CD4-positive, alpha-beta T cell (primary cell): Measurements from ENCODE around the gene PCDHGA2. TPM values are rescaled to one million over a fixed set of nuclear protein-coding genes. Genes with fewer than 3 reads are reported as not detected.
"Not testable (repeated sequence)": the region's sequence is repeated elsewhere in the genome, so short reads cannot be mapped to it uniquely, and the experiment has no call there.

Source experiments
- ATAC-seq: fragments of 200-7000 bp; cut with Tn5 transposase; one replicate; pipeline ENCODE4 v1.10.0; 2022; ENCODE audit warnings: mild to moderate bottlenecking; ENCODE audit not compliant: poor library complexity
- CTCF ChIA-PET: fragments of 350-600 bp; sonication (Branson Sonifier 250); formaldehyde crosslinking; loops from one replicate; lab custom pipeline; 2021; ENCODE audit warnings: antibody characterized with exemption, inconsistent platforms; lab: Charles Lee
- POLR2A ChIA-PET: fragments of 350-600 bp; sonication (Branson Sonifier 250); formaldehyde crosslinking; loops from one replicate; lab custom pipeline; 2021; ENCODE audit warnings: antibody characterized with exemption, inconsistent platforms; lab: Charles Lee
- DNase-seq, 14 experiments: peaks; one replicate each; pipeline ENCODE4 v3.0.0-alpha.2; 2013 to 2020; ENCODE audit warnings: mixed read lengths in 2 of 14
- H3K27ac ChIP-seq, 2 donors: one replicate each; pipeline versions ENCODE4 v1.5.1 to v1.7.0; 2013; ENCODE audit warnings: low read length in 2 of 2, low read depth in 1 of 2, mild to moderate bottlenecking in 1 of 2
- H3K27me3 ChIP-seq, 2 experiments: 1 replicate in 1 of 2; 2 replicates in 1 of 2; pipeline versions ENCODE4 v1.6.1 to v1.7.0; 2013; ENCODE audit warnings: low read length in 2 of 2, control low read depth in 1 of 2, mild to moderate bottlenecking in 1 of 2, moderate library complexity in 1 of 2; ENCODE audit not compliant: insufficient read depth in 2 of 2, control insufficient read depth in 1 of 2
- H3K36me3 ChIP-seq: one replicate; pipeline ENCODE4 v1.6.1; 2013; ENCODE audit warnings: low read length, control low read depth; ENCODE audit not compliant: insufficient read depth
- H3K4me1 ChIP-seq: one replicate; pipeline ENCODE4 v1.6.1; 2013; ENCODE audit warnings: low read length, control low read depth; ENCODE audit not compliant: insufficient read depth
- H3K4me3 ChIP-seq: one replicate; pipeline ENCODE4 v1.5.1; 2013; ENCODE audit warnings: mild to moderate bottlenecking, low read length, moderate library complexity
- H3K9me3 ChIP-seq, 2 experiments: 1 replicate in 1 of 2; 2 replicates in 1 of 2; pipeline versions ENCODE4 v1.6.1 to v1.7.0; 2013; ENCODE audit warnings: low read length in 2 of 2, mild to moderate bottlenecking in 2 of 2, control low read depth in 1 of 2, moderate library complexity in 1 of 2; ENCODE audit not compliant: control insufficient read depth in 1 of 2, insufficient read depth in 1 of 2
- H3K27ac Mint-ChIP-seq: one replicate; pipeline ENCODE4 v1.8.0; 2020; ENCODE audit warnings: mixed read lengths
- H3K27me3 Mint-ChIP-seq: one replicate; pipeline ENCODE4 v1.8.0; 2021; ENCODE audit warnings: mixed read lengths
- H3K36me3 Mint-ChIP-seq: one replicate; pipeline ENCODE4 v1.8.0; 2021; ENCODE audit warnings: low read depth, mixed read lengths
- H3K4me1 Mint-ChIP-seq: one replicate; pipeline ENCODE4 v1.8.0; 2021; ENCODE audit warnings: low read depth, mixed read lengths
- H3K4me3 Mint-ChIP-seq: one replicate; pipeline ENCODE4 v1.8.0; 2020; ENCODE audit warnings: mild to moderate bottlenecking, mixed read lengths
- H3K9me3 Mint-ChIP-seq: one replicate; pipeline ENCODE4 v1.8.0; 2020; ENCODE audit warnings: mixed read lengths
- intact Hi-C, 2 experiments: fragments of 100-400 bp; cut with DNase I in 1 of 2; cut with micrococcal nuclease in 1 of 2; formaldehyde crosslinking; loops; one replicate each; pipeline versions ENCODE4 v1.15.1 to v1.9.0; 2023 to 2025; cut with DNase I, micrococcal nuclease
- total RNA-seq, 174 experiments: library from RNA in 2 of 174; stranded (reverse) in 2 of 174; gene quantifications; one replicate each; pipeline ENCODE4 v1.2.3 and lab custom pipeline; 2021 to 2026
- TF ChIP-seq, protein P1 (sequence below): fragments of 200-600 bp; IDR thresholded peaks from one replicate; pipeline ENCODE4 v1.8.0; 2022; ENCODE audit warnings: antibody characterized with exemption, mild to moderate bottlenecking

The PCDHGA2 gene
- total RNA-seq, 2 experiments from 2014 or later, result not detected

DNA sequence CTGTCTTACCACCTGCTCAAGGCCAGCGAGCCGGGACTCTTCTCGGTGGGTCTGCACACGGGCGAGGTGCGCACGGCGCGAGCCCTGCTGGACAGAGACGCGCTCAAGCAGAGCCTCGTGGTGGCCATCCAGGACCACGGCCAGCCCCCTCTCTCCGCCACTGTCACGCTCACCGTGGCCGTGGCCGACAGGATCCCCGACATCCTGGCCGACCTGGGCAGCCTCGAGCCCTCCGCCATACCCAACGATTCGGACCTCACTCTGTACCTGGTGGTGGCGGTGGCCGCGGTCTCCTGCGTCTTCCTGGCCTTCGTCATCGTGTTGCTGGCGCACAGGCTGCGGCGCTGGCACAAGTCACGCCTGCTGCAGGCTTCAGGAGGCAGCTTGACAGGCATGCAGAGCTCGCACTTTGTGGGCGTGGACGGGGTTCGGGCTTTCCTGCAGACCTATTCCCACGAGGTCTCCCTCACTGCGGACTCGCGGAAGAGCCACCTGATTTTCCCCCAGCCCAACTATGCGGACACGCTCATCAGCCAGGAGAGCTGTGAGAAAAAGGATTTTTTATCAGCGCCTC, 2.3 kb downstream of the PCDHGA2 start:
- peaks cover 88% of the 10 kb centered on the region for H3K27me3 Mint-ChIP-seq
- Histone ChIP-seq H3K9me3 (peaks cover 47 to 64% of the 10 kb centered on the region in 2 experiments), H3K27me3 (peaks cover 55 to 62% of the 10 kb centered on the region in 2 experiments)
- H3K36me3 Mint-ChIP-seq, result peaks cover 54% of the 10 kb centered on the region
- intact Hi-C loops, ATAC-seq, H3K4me1 Mint-ChIP-seq, POLR2A ChIA-PET, H3K4me1 ChIP-seq, CTCF ChIA-PET, DNase-seq, H3K27ac ChIP-seq, H3K4me3 ChIP-seq, H3K4me3 Mint-ChIP-seq, H3K36me3 ChIP-seq, H3K27ac Mint-ChIP-seq: not testable (repeated sequence)
- H3K9me3 Mint-ChIP-seq, result peaks cover 28% of the 10 kb centered on the region

DNA sequence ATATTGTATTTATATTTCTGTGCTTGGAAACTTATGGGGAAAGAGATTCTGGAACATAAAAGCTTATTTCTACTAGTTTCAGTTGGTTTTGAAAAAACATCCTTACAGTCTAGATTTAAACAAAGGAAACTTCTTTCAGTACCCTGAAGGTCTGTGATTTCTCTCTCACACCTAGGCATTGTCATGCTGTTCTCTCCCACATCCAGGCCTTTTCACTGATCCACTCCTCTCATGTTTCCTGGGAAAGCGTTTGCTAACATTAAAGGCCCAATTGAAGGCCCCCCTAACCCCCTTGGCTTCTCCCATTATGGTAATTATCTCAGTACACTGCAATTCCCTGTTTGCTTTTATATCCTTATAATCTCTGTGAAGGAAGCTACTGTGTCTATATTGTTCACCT, 4.2 kb downstream of the PCDHGA2 start:
- Mint-ChIP-seq H3K4me3 (no peak overlapping the region), H3K27ac (no peak overlapping the region), H3K4me1 (no peaks in the 10 kb centered on the region), H3K9me3 (peaks cover 18% of the 10 kb centered on the region), H3K36me3 (peaks cover 45% of the 10 kb centered on the region), H3K27me3 (peaks cover 87% of the 10 kb centered on the region)
- intact Hi-C loops, result no loop called here
- peaks cover 58 to 62% of the 10 kb centered on the region in 2 experiments for H3K27me3 ChIP-seq
- H3K4me3 ChIP-seq, result no peak overlapping the region
- TF ChIP-seq, protein P1, sequence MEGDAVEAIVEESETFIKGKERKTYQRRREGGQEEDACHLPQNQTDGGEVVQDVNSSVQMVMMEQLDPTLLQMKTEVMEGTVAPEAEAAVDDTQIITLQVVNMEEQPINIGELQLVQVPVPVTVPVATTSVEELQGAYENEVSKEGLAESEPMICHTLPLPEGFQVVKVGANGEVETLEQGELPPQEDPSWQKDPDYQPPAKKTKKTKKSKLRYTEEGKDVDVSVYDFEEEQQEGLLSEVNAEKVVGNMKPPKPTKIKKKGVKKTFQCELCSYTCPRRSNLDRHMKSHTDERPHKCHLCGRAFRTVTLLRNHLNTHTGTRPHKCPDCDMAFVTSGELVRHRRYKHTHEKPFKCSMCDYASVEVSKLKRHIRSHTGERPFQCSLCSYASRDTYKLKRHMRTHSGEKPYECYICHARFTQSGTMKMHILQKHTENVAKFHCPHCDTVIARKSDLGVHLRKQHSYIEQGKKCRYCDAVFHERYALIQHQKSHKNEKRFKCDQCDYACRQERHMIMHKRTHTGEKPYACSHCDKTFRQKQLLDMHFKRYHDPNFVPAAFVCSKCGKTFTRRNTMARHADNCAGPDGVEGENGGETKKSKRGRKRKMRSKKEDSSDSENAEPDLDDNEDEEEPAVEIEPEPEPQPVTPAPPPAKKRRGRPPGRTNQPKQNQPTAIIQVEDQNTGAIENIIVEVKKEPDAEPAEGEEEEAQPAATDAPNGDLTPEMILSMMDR, result no peak
- no peaks in the 10 kb centered on the region for H3K4me1 ChIP-seq
- CTCF ChIA-PET, result interaction anchor here (1.0 to 1.7 kb wide), 2 partner anchors 23 to 215 kb away, joined by 3 to 6 read pairs; partner anchors contain the start of gene TAF7
- peaks cover 46 to 58% of the 10 kb centered on the region in 2 experiments for H3K9me3 ChIP-seq
- POLR2A ChIA-PET, result no interaction called here
- DNase-seq, result no peak
- no peaks in the 10 kb centered on the region for H3K36me3 ChIP-seq
- no peak overlapping the region for H3K27ac ChIP-seq
- no peak for ATAC-seq

DNA sequence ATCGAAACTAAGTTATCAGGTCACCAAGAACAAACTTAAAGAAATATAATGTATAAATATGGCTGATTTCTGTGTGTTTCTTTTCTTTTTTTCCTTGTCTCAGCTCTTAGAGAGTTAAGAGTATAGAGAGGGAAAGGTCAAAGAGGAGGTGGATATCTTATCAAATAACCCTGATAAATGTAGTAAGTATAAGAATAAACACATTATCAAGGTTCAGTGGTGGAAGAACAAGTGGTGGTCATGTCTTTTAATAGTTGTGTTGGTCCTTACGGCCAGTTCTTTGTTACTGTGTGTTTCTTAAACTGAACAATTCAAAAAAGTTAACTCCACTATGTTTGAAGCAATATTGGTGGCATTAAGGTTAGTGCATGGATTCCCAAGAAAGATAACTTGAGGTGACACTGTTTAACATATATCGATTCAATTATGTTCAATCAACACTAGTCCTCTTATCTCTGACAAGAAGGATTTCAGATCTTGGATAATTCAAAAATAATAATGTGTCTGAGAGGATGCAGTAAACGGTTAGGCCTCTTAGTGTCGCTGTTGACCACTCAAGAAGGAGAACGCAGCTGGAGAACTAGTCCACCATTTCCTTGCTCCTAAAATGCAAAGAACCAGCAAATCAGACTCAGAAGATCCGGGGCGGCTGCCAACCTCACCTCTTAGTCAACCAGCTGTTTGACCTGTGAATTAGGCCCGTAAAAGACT, 4.8 kb downstream of the PCDHGA2 start, which contains the start of gene PCDHGA3:
Gene PCDHGA3 (plus strand): TSS at position 588 of the 711 bp plus-strand sequence. CDS start 205 bp downstream, outside the sequence.
- no peak within 1 kb of the TSS for H3K27ac Mint-ChIP-seq
- ChIA-PET POLR2A (interaction anchor here (1.1 kb wide), 1 partner anchor 23 kb away, joined by 5 read pairs; the partner anchor contains the start of gene TAF7), CTCF (interaction anchor here (1.0 to 1.7 kb wide), 3 partner anchors 24 to 220 kb away, joined by 3 to 6 read pairs (median 4); partner anchors contain the start of gene TAF7)
- no peaks in the 10 kb centered on the region for H3K4me1 ChIP-seq
- intact Hi-C loops, result no loop called here
- peaks cover 41% of the 10 kb centered on the region for H3K36me3 Mint-ChIP-seq
- H3K27me3 ChIP-seq, result peaks cover 61 to 62% of the 10 kb centered on the region in 2 experiments
- H3K36me3 ChIP-seq, result no peaks in the 10 kb centered on the region
- H3K27ac ChIP-seq, result no peak within 1 kb of the TSS
- no peak for ATAC-seq
- H3K4me1 Mint-ChIP-seq, result no peaks in the 10 kb centered on the region
- H3K4me3 Mint-ChIP-seq, result peak within 1 kb of the TSS; percentile 27
- TF ChIP-seq, protein P1, result no peak
- H3K27me3 Mint-ChIP-seq, result peaks cover 87% of the 10 kb centered on the region
- peaks cover 18% of the 10 kb centered on the region for H3K9me3 Mint-ChIP-seq
- peak within 1 kb of the TSS; percentile 9 for H3K4me3 ChIP-seq
- H3K9me3 ChIP-seq, result peaks cover 40 to 58% of the 10 kb centered on the region in 2 experiments
- peak in 4 of 14 experiments; percentile 11 to 34 (median 24) for DNase-seq
